Hepatocyte (in vitro differentiated cells): ENCODE results near the gene ZBTB7A. TPM values are rescaled to one million over a fixed set of nuclear protein-coding genes. Genes with fewer than 3 reads are reported as not detected.

Experiments
- DNase-seq: peaks from one replicate; pipeline ENCODE4 v3.0.0-alpha.2; 2016; ENCODE audit warnings: low spot score
- H2AFZ ChIP-seq: fragments of 200-600 bp; sonication (generic); 2 replicates; pipeline ENCODE4 v1.6.0; 2016; ENCODE audit warnings: antibody characterized with exemption, mild to moderate bottlenecking
- H3K27ac ChIP-seq: fragments of 200-600 bp; sonication (generic); 2 replicates; pipeline ENCODE4 v1.5.1; 2016; ENCODE audit warnings: mild to moderate bottlenecking
- H3K27me3 ChIP-seq: fragments of 200-600 bp; sonication (generic); 2 replicates; pipeline ENCODE4 v1.6.1; 2016
- H3K36me3 ChIP-seq: fragments of 200-600 bp; sonication (generic); replicated peaks from 2 replicates; pipeline ENCODE4 v1.5.1; 2016; ENCODE audit warnings: low read depth; ENCODE audit not compliant: insufficient read depth
- H3K4me1 ChIP-seq: fragments of 200-600 bp; sonication (generic); 2 replicates; pipeline ENCODE4 v1.5.1; 2016; ENCODE audit warnings: mild to moderate bottlenecking, moderate library complexity; ENCODE audit not compliant: insufficient read depth
- H3K4me2 ChIP-seq: fragments of 200-600 bp; sonication (generic); 2 replicates; pipeline ENCODE4 v1.6.0; 2016
- H3K4me3 ChIP-seq: fragments of 200-600 bp; sonication (generic); 2 replicates; pipeline ENCODE4 v1.5.1; 2016; ENCODE audit warnings: mild to moderate bottlenecking
- H3K79me2 ChIP-seq: fragments of 200-600 bp; sonication (generic); 2 replicates; pipeline ENCODE4 v1.6.0; 2017; ENCODE audit warnings: mild to moderate bottlenecking
- H3K9me2 ChIP-seq: fragments of 200-600 bp; sonication (generic); replicated peaks from 2 replicates; pipeline ENCODE4 v1.6.0; 2017; ENCODE audit warnings: mild to moderate bottlenecking; ENCODE audit not compliant: insufficient read depth
- H3K9me3 ChIP-seq: fragments of 200-600 bp; sonication (generic); 2 replicates; pipeline ENCODE4 v1.5.1; 2016; ENCODE audit warnings: low read depth, mild to moderate bottlenecking
- H4K20me1 ChIP-seq: fragments of 200-600 bp; sonication (generic); 2 replicates; pipeline ENCODE4 v1.6.0; 2016; ENCODE audit warnings: mild to moderate bottlenecking; ENCODE audit not compliant: insufficient read depth, poor library complexity, severe bottlenecking
- CTCF ChIP-seq: fragments of 200-600 bp; sonication (generic); IDR thresholded peaks from 2 replicates; pipeline ENCODE4 v1.5.1; 2016; ENCODE audit warnings: antibody characterized with exemption, mild to moderate bottlenecking; ENCODE audit not compliant: poor library complexity
- EZH2 ChIP-seq: fragments of 200-600 bp; sonication (generic); IDR thresholded peaks from 2 replicates; pipeline ENCODE4 v1.6.1; 2016; ENCODE audit warnings: antibody characterized with exemption, mild to moderate bottlenecking, borderline replicate concordance
- EZH2phosphoT487 ChIP-seq: fragments of 200-600 bp; sonication (generic); IDR thresholded peaks from one replicate; pipeline ENCODE4 v1.6.1; 2018; ENCODE audit warnings: antibody characterized with exemption, mild to moderate bottlenecking, low read depth, moderate library complexity; ENCODE audit not compliant: unreplicated experiment, severe bottlenecking
- WGBS: methylation state at CpG from one replicate; pipeline ENCODE4 v1.1.6; 2016; ENCODE audit warnings: low lambda C conversion rate; ENCODE audit errors: missing lambda C conversion rate; 5-methylcytosine and 5-hydroxymethylcytosine counted together
- polyA plus RNA-seq: library from polyadenylated mRNA; unstranded; fragments of >200 nt; fragmentation: Nextera tagmentation; extraction: Ambion mirVana; gene quantifications from 2 replicates; pipeline ENCODE4 v1.2.1, GENCODE V29; 2016
- total RNA-seq: library from RNA; depleted of rRNA; stranded (reverse); fragments of >200 nt; gene quantifications from 2 replicates; pipeline ENCODE4 v1.2.3, GENCODE V29; 2014

The ZBTB7A gene
- total and polyA plus RNA-seq, 2 experiments from 2014 or later = 23.3 to 46.1 TPM

GRCh38 chr19:4064496-4065260 lies 2.0 kb downstream of the ZBTB7A start:
- 3% methylated on average over 34 of the region's 57 CpGs for WGBS
- peak; percentile 75 for DNase-seq
- no peaks in the 10 kb centered on the region for H3K9me3 ChIP-seq

GRCh38 chr19:4064149-4064495 lies 2.6 kb downstream of the ZBTB7A start:
- H3K9me3 ChIP-seq = no peaks in the 10 kb centered on the region
- no peak overlapping the region for H2AFZ ChIP-seq
- 3% methylated on average over 23 of the region's 24 CpGs for WGBS
- H3K79me2 ChIP-seq = peaks cover 63% of the 10 kb centered on the region
- H3K36me3 ChIP-seq = no peaks in the 10 kb centered on the region
- peak overlapping the region; percentile 93 for H3K4me3 ChIP-seq
- peaks cover 48% of the 10 kb centered on the region for H3K4me1 ChIP-seq
- no peak for TF ChIP-seq EZH2
- no peak for TF ChIP-seq CTCF
- TF ChIP-seq EZH2phosphoT487 = no peak
- no peaks in the 10 kb centered on the region for H3K9me2 ChIP-seq
- DNase-seq = peak; percentile 54
- H3K4me2 ChIP-seq = peak overlapping the region; percentile 98
- peak overlapping the region; percentile 98 for H3K27ac ChIP-seq
- no peaks in the 10 kb centered on the region for H3K27me3 ChIP-seq
- peaks cover 57% of the 10 kb centered on the region for H4K20me1 ChIP-seq

More at GRCh38 chr19:4064496-4065260, 2.0 kb downstream of the ZBTB7A start:
- Histone ChIP-seq H3K4me1 (peaks cover 43% of the 10 kb centered on the region), H3K36me3 (no peaks in the 10 kb centered on the region), H3K9me2 (no peaks in the 10 kb centered on the region), H3K4me3 (peak overlapping the region; percentile 93), H4K20me1 (peaks cover 54% of the 10 kb centered on the region), H3K27ac (peak overlapping the region; percentile 98), H2AFZ (no peak overlapping the region), H3K27me3 (no peaks in the 10 kb centered on the region), H3K79me2 (peaks cover 58% of the 10 kb centered on the region), H3K4me2 (peak overlapping the region; percentile 98)
- TF ChIP-seq EZH2 (no peak), EZH2phosphoT487 (no peak), CTCF (no peak)

- Histone ChIP-seq H3K9me2 (no peaks in the 10 kb centered on the region), H2AFZ (no peak overlapping the region), H3K27me3 (no peaks in the 10 kb centered on the region), H3K4me3 (peak overlapping the region; percentile 93), H4K20me1 (peaks cover 60% of the 10 kb centered on the region), H3K27ac (peak overlapping the region; percentile 98), H3K36me3 (no peaks in the 10 kb centered on the region), H3K4me2 (peak overlapping the region; percentile 98), H3K9me3 (no peaks in the 10 kb centered on the region), H3K4me1 (peaks cover 54% of the 10 kb centered on the region), H3K79me2 (peaks cover 69% of the 10 kb centered on the region)
- 42% methylated on average over 29 of the region's 31 CpGs for WGBS
- TF ChIP-seq CTCF = no peak
- no peak for TF ChIP-seq EZH2phosphoT487
- no peak for TF ChIP-seq EZH2
- peak; percentile 55 for DNase-seq
These were observed 3.1 kb downstream of the ZBTB7A start for GRCh38 chr19:4063369-4064148.
